ENCODE measurements around the gene PIKFYVE. TPM values are rescaled to one million over a fixed set of nuclear protein-coding genes. Genes with fewer than 3 reads are reported as not detected.
A peak's percentile ranks its signal among the peaks of the same experiment; 100 is the strongest.
"Not testable (repeated sequence)": the region's sequence is repeated elsewhere in the genome, so short reads cannot be mapped to it uniquely, and the experiment has no call there.

PIKFYVE gene
- total RNA-seq, 4 donors from 2014 or later = 19.1 to 29.7 (median 22.8) TPM

GRCh38 chr2:208346756-208347155 lies 80.7 kb downstream of the PIKFYVE start:
- TF ChIP-seq CTCF (IDR thresholded peaks at IDR 0.05) (no peak), POLR2A (IDR thresholded peaks at IDR 0.05; ENCODE audit: low read depth) (no peak), POLR2AphosphoS5 (IDR thresholded peaks at IDR 0.05) (no peak), EP300 (IDR thresholded peaks at IDR 0.05) (no peak)
- H3K27me3 ChIP-seq = no peaks in the 10 kb centered on the region
- H3K4me3 ChIP-seq = no peak overlapping the region
- 91% methylated on average over 4 of the region's 4 CpGs for WGBS
- DNase-seq (ENCODE audit: extremely low spot score) = no peak
- H3K36me3 ChIP-seq = peaks cover 25 to 98% (median 68%) of the 10 kb centered on the region in 4 donors
- H3K27ac ChIP-seq (replicated peaks in 1 of 4) = no peak overlapping the region
- no peaks in the 10 kb centered on the region for H3K4me1 ChIP-seq
- H3K9me3 ChIP-seq = no peaks in the 10 kb centered on the region
- intact Hi-C loops (cut with DNase I) = no loop called here

GRCh38 chr2:208350610-208351009 lies 84.6 kb downstream of the PIKFYVE start:
- no peak for DNase-seq (ENCODE audit: extremely low spot score)
- Histone ChIP-seq H3K9me3 (no peaks in the 10 kb centered on the region), H3K4me1 (no peaks in the 10 kb centered on the region), H3K27ac (replicated peaks in 1 of 4) (no peak overlapping the region), H3K27me3 (no peaks in the 10 kb centered on the region), H3K36me3 (peaks cover 42 to 100% (median 78%) of the 10 kb centered on the region in 4 donors), H3K4me3 (no peak overlapping the region)
- WGBS = 72% methylated on average over 7 of the region's 7 CpGs
- TF ChIP-seq EP300 (IDR thresholded peaks at IDR 0.05) = no peak
- no peak for TF ChIP-seq POLR2A (IDR thresholded peaks at IDR 0.05; ENCODE audit: low read depth)
- no peak for TF ChIP-seq CTCF (IDR thresholded peaks at IDR 0.05)
- TF ChIP-seq POLR2AphosphoS5 (IDR thresholded peaks at IDR 0.05) = no peak
- intact Hi-C loops (cut with DNase I) = no loop called here

- intact Hi-C loops (cut with DNase I) = no loop called here
- no peak overlapping the region for H3K4me3 ChIP-seq
- no peak for TF ChIP-seq EP300 (IDR thresholded peaks at IDR 0.05)
- no peak for TF ChIP-seq CTCF (IDR thresholded peaks at IDR 0.05)
- TF ChIP-seq POLR2AphosphoS5 (IDR thresholded peaks at IDR 0.05) = no peak
- no peak for TF ChIP-seq POLR2A (IDR thresholded peaks at IDR 0.05; ENCODE audit: low read depth)
- WGBS = 89% methylated on average over 5 of the region's 5 CpGs
- peaks cover 0 to 14% (median 7%) of the 10 kb centered on the region in 4 donors for H3K4me1 ChIP-seq
- no peak for DNase-seq (ENCODE audit: extremely low spot score)
- peaks cover 29 to 84% (median 58%) of the 10 kb centered on the region in 4 donors for H3K36me3 ChIP-seq
- H3K9me3 ChIP-seq = no peaks in the 10 kb centered on the region
- no peak overlapping the region for H3K27ac ChIP-seq (replicated peaks in 1 of 4)
- no peaks in the 10 kb centered on the region for H3K27me3 ChIP-seq
These were observed 86.9 kb downstream of the PIKFYVE start for GRCh38 chr2:208352644-208353567.

GRCh38 chr2:208354964-208355381 lies 88.9 kb downstream of the PIKFYVE start:
- peaks cover 22 to 68% (median 53%) of the 10 kb centered on the region in 4 donors for H3K36me3 ChIP-seq
- no peak overlapping the region for H3K27ac ChIP-seq (replicated peaks in 1 of 4)
- no peaks in the 10 kb centered on the region for H3K9me3 ChIP-seq
- intact Hi-C loops (cut with DNase I) = no loop called here
- H3K27me3 ChIP-seq = no peaks in the 10 kb centered on the region
- peaks cover 0 to 20% (median 13%) of the 10 kb centered on the region in 4 donors for H3K4me1 ChIP-seq
- TF ChIP-seq CTCF (IDR thresholded peaks at IDR 0.05) (no peak), POLR2A (IDR thresholded peaks at IDR 0.05; ENCODE audit: low read depth) (no peak), POLR2AphosphoS5 (IDR thresholded peaks at IDR 0.05) (no peak), EP300 (IDR thresholded peaks at IDR 0.05) (no peak)
- H3K4me3 ChIP-seq = no peak overlapping the region
- WGBS = 87% methylated on average over 3 of the region's 3 CpGs
- no peak for DNase-seq (ENCODE audit: extremely low spot score)

GRCh38 chr2:208356420-208356819 lies 90.4 kb downstream of the PIKFYVE start:
- intact Hi-C loops (cut with DNase I); H3K27me3 ChIP-seq; DNase-seq (ENCODE audit: extremely low spot score); H3K9me3 ChIP-seq: not testable (repeated sequence)
- H3K4me3 ChIP-seq = peak overlapping the region in 1 of 4 donors; percentile 14
- 60% methylated on average over 2 of the region's 3 CpGs for WGBS
- H3K27ac ChIP-seq (replicated peaks in 1 of 4) = peak overlapping the region in 3 of 4 donors; percentile 6 to 49 (median 15)
- H3K4me1 ChIP-seq = peaks cover 0 to 20% (median 13%) of the 10 kb centered on the region in 4 donors
- H3K36me3 ChIP-seq = peaks cover 22 to 53% (median 47%) of the 10 kb centered on the region in 4 donors

All from esophagus muscularis mucosa (tissue), 4 donors.